PC-3 (cell line): ENCODE measurements around the gene COL9A2.

Source experiments
- CTCF ChIP-seq: fragments of 300-600 bp; sonication (generic); conservative IDR thresholded peaks from 2 replicates; pipeline ENCODE4 v1.5.1; 2017; ENCODE audit warnings: antibody characterized with exemption, low read depth, mild to moderate bottlenecking, low read length
- EZH2phosphoT487 ChIP-seq: fragments of 300-600 bp; sonication (generic); IDR thresholded peaks from 2 replicates; pipeline ENCODE4 v1.6.1; 2018; ENCODE audit warnings: mild to moderate bottlenecking, antibody characterized with exemption, low read length, borderline replicate concordance

DNA sequence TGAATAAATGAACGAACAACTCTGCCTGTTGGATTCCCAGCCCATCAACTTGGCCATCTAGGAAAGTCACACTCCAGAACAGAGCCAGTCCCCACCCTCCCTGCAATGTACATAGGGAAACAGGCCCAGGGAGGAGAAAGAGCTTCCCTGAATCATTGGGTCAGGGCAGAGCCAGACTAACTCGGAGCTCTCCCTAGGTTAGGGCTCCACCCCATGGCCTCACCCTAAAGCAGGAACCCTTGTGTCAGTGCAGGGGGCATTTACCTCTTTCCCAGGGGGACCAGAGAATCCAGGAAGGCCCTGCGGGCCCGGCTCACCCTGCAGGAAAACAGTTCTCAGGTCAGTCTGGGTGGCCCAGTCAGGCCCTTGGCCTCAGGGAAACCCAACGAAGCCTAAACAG lies 11.6 kb downstream of the COL9A2 start:
- TF ChIP-seq CTCF (peak; percentile 43; the same call in 1 of the 2 replicates), EZH2phosphoT487 (no peak)
